K562 (cell line): Measurements from ENCODE around the gene C3AR1.
"Not testable (repeated sequence)": the region's sequence is repeated elsewhere in the genome, so short reads cannot be mapped to it uniquely, and the experiment has no call there.

ENCODE experiments used
- BRCA1 ChIP-seq, 2 experiments: fragments of 450-650 bp in 1 of 2; sonication (generic) in 1 of 2; formaldehyde crosslinking in 1 of 2; IDR thresholded peaks; 2 replicates each; pipeline versions ENCODE4 v1.5.0 to v1.6.1; 2017 to 2020; ENCODE audit warnings: mild to moderate bottlenecking in 1 of 2, missing genetic modification reagents in 1 of 2
- DNMT1 ChIP-seq: fragments of 450-650 bp; IDR thresholded peaks from 2 replicates; pipeline ENCODE4 v1.6.1; 2016; ENCODE audit warnings: antibody characterized with exemption, mild to moderate bottlenecking
- ETV6 ChIP-seq, 3 experiments: fragments of 150-350 bp in 1 of 3; sonication (generic) in 1 of 3; formaldehyde crosslinking in 1 of 3; IDR thresholded peaks; 2 replicates each; pipeline versions ENCODE4 v1.6.1 to v1.8.0; 2014 to 2022; ENCODE audit warnings: borderline replicate concordance in 2 of 3, low read depth in 2 of 3, antibody characterized with exemption in 1 of 3, low read length in 1 of 3, mild to moderate bottlenecking in 1 of 3, missing genetic modification reagents in 1 of 3
- GATA2 ChIP-seq: sonication (generic); formaldehyde crosslinking; IDR thresholded peaks from 2 replicates; pipeline ENCODE4 v1.4.0; 2020; ENCODE audit warnings: mild to moderate bottlenecking, missing genetic modification reagents
- NR2C2 ChIP-seq, 2 experiments: fragments of 200-800 bp in 1 of 2; sonication (Bioruptor generic) in 1 of 2; sonication (generic) in 1 of 2; formaldehyde crosslinking in 1 of 2; IDR thresholded peaks; 2 replicates each; pipeline versions ENCODE4 v1.6.1 to v1.8.0; 2016 to 2022; ENCODE audit warnings: mild to moderate bottlenecking in 1 of 2, missing compliant biosample characterization in 1 of 2, missing genetic modification characterization in 1 of 2, missing genetic modification reagents in 1 of 2
- ZNF324 ChIP-seq: fragments of 250-450 bp; sonication (Bioruptor Pico); IDR thresholded peaks from 2 replicates; pipeline ENCODE4 v1.4.0; 2020; ENCODE audit warnings: mild to moderate bottlenecking
- TF ChIP-seq, protein P1 (sequence below), 2 experiments: fragments of 450-650 bp; formaldehyde crosslinking in 1 of 2; IDR thresholded peaks; 2 replicates each; pipeline versions ENCODE4 v1.4.0 to v1.6.1; 2014 to 2020; ENCODE audit warnings: mild to moderate bottlenecking in 2 of 2, borderline replicate concordance in 1 of 2, low read depth in 1 of 2
- TF ChIP-seq, protein P2 (sequence below): fragments of 250-450 bp; sonication (Bioruptor Pico); IDR thresholded peaks from 2 replicates; pipeline ENCODE4 v1.5.0; 2021
- TF ChIP-seq, protein P3 (sequence below): sonication (generic); formaldehyde crosslinking; IDR thresholded peaks from 2 replicates; pipeline ENCODE4 v1.5.0; 2020; ENCODE audit warnings: missing genetic modification reagents
- TF ChIP-seq, protein P4 (sequence below): sonication (generic); formaldehyde crosslinking; IDR thresholded peaks from 2 replicates; pipeline ENCODE4 v1.8.1; 2023; ENCODE audit warnings: mild to moderate bottlenecking, missing genetic modification reagents
- TF ChIP-seq, protein P5 (sequence below), 3 experiments: IDR thresholded peaks in 2 of 3; conservative IDR thresholded peaks in 1 of 3; 2 replicates each; pipeline ENCODE4 v1.5.1; 2011 to 2012; ENCODE audit warnings: low read length in 3 of 3, mild to moderate bottlenecking in 3 of 3, control low read depth in 2 of 3, improper control_type of control experiment in 1 of 3, inconsistent platforms in 1 of 3, low read depth in 1 of 3, mixed read lengths in 1 of 3, moderate library complexity in 1 of 3; ENCODE audit not compliant: insufficient read depth in 2 of 3
- TF ChIP-seq, protein P6 (sequence below), 3 experiments: fragments of 200-800 bp in 1 of 3; sonication (Bioruptor generic) in 1 of 3; sonication (generic) in 1 of 3; formaldehyde crosslinking in 1 of 3; IDR thresholded peaks; 2 replicates each; pipeline versions ENCODE4 v1.6.1 to v1.8.0; 2016 to 2022; ENCODE audit warnings: mild to moderate bottlenecking in 2 of 3, missing compliant biosample characterization in 2 of 3, missing genetic modification characterization in 2 of 3, missing genetic modification reagents in 1 of 3

DNA sequence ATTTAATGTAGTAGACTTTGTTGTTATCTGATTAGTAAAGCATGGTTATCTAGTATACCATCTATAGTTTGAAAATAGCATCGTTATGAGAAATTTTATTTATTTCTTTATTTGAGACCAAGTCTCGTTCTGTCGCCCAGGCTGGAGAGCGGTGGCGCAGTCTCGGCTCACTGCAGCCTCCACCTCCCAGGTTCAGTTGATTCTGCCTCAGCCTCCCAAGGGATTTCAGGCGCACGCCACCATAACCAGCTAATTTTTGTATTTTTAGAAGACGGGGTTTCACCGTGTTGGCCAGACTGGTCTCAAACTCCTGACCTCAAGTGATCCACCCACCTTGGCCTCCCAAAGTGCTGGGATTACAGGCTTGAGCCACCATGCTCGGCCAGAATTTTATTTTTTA is 23.1 kb upstream of the C3AR1 start:
- TF ChIP-seq DNMT1; NR2C2 (CRISPR knock-in tag; IDR thresholded peaks at IDR 0.05); NR2C2 (tag; IDR thresholded peaks at IDR 0.05); ZNF324 (CRISPR knock-in tag); BRCA1 (IDR thresholded peaks at IDR 0.05); BRCA1 (CRISPR knock-in tag; IDR thresholded peaks at IDR 0.05); GATA2 (CRISPR knock-in tag); ETV6 (IDR thresholded peaks at IDR 0.05; ENCODE audit: borderline replicate concordance in 1 of 2, low read depth in 2 of 2, low read length in 1 of 2); ETV6 (CRISPR knock-in tag; IDR thresholded peaks at IDR 0.05; ENCODE audit: borderline replicate concordance): not testable (repeated sequence)
- TF ChIP-seq, protein P1, sequence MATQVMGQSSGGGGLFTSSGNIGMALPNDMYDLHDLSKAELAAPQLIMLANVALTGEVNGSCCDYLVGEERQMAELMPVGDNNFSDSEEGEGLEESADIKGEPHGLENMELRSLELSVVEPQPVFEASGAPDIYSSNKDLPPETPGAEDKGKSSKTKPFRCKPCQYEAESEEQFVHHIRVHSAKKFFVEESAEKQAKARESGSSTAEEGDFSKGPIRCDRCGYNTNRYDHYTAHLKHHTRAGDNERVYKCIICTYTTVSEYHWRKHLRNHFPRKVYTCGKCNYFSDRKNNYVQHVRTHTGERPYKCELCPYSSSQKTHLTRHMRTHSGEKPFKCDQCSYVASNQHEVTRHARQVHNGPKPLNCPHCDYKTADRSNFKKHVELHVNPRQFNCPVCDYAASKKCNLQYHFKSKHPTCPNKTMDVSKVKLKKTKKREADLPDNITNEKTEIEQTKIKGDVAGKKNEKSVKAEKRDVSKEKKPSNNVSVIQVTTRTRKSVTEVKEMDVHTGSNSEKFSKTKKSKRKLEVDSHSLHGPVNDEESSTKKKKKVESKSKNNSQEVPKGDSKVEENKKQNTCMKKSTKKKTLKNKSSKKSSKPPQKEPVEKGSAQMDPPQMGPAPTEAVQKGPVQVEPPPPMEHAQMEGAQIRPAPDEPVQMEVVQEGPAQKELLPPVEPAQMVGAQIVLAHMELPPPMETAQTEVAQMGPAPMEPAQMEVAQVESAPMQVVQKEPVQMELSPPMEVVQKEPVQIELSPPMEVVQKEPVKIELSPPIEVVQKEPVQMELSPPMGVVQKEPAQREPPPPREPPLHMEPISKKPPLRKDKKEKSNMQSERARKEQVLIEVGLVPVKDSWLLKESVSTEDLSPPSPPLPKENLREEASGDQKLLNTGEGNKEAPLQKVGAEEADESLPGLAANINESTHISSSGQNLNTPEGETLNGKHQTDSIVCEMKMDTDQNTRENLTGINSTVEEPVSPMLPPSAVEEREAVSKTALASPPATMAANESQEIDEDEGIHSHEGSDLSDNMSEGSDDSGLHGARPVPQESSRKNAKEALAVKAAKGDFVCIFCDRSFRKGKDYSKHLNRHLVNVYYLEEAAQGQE (IDR thresholded peaks at IDR 0.05; ENCODE audit: borderline replicate concordance) = not testable (repeated sequence)
- TF ChIP-seq, protein P1 (CRISPR knock-in tag; IDR thresholded peaks at IDR 0.05; ENCODE audit: low read depth) = not testable (repeated sequence)
- TF ChIP-seq, protein P2, sequence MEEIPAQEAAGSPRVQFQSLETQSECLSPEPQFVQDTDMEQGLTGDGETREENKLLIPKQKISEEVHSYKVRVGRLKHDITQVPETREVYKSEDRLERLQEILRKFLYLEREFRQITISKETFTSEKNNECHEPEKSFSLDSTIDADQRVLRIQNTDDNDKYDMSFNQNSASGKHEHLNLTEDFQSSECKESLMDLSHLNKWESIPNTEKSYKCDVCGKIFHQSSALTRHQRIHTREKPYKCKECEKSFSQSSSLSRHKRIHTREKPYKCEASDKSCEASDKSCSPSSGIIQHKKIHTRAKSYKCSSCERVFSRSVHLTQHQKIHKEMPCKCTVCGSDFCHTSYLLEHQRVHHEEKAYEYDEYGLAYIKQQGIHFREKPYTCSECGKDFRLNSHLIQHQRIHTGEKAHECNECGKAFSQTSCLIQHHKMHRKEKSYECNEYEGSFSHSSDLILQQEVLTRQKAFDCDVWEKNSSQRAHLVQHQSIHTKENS (CRISPR knock-in tag) = not testable (repeated sequence)
- TF ChIP-seq, protein P3, sequence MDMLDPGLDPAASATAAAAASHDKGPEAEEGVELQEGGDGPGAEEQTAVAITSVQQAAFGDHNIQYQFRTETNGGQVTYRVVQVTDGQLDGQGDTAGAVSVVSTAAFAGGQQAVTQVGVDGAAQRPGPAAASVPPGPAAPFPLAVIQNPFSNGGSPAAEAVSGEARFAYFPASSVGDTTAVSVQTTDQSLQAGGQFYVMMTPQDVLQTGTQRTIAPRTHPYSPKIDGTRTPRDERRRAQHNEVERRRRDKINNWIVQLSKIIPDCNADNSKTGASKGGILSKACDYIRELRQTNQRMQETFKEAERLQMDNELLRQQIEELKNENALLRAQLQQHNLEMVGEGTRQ (CRISPR knock-in tag) = not testable (repeated sequence)
- TF ChIP-seq, protein P4, sequence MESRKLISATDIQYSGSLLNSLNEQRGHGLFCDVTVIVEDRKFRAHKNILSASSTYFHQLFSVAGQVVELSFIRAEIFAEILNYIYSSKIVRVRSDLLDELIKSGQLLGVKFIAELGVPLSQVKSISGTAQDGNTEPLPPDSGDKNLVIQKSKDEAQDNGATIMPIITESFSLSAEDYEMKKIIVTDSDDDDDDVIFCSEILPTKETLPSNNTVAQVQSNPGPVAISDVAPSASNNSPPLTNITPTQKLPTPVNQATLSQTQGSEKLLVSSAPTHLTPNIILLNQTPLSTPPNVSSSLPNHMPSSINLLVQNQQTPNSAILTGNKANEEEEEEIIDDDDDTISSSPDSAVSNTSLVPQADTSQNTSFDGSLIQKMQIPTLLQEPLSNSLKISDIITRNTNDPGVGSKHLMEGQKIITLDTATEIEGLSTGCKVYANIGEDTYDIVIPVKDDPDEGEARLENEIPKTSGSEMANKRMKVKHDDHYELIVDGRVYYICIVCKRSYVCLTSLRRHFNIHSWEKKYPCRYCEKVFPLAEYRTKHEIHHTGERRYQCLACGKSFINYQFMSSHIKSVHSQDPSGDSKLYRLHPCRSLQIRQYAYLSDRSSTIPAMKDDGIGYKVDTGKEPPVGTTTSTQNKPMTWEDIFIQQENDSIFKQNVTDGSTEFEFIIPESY (CRISPR knock-in tag) = not testable (repeated sequence)
- TF ChIP-seq, protein P5, sequence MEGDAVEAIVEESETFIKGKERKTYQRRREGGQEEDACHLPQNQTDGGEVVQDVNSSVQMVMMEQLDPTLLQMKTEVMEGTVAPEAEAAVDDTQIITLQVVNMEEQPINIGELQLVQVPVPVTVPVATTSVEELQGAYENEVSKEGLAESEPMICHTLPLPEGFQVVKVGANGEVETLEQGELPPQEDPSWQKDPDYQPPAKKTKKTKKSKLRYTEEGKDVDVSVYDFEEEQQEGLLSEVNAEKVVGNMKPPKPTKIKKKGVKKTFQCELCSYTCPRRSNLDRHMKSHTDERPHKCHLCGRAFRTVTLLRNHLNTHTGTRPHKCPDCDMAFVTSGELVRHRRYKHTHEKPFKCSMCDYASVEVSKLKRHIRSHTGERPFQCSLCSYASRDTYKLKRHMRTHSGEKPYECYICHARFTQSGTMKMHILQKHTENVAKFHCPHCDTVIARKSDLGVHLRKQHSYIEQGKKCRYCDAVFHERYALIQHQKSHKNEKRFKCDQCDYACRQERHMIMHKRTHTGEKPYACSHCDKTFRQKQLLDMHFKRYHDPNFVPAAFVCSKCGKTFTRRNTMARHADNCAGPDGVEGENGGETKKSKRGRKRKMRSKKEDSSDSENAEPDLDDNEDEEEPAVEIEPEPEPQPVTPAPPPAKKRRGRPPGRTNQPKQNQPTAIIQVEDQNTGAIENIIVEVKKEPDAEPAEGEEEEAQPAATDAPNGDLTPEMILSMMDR (IDR thresholded peaks at IDR 0.05 in 2 of 3, conservative IDR thresholded peaks at IDR 0.05 in 1 of 3; ENCODE audit: insufficient read depth in 2 of 3, low read depth in 1 of 3, low read length in 3 of 3) = not testable (repeated sequence)
- TF ChIP-seq, protein P6, sequence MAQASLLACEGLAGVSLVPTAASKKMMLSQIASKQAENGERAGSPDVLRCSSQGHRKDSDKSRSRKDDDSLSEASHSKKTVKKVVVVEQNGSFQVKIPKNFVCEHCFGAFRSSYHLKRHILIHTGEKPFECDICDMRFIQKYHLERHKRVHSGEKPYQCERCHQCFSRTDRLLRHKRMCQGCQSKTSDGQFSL (CRISPR knock-in tag; IDR thresholded peaks at IDR 0.05) = not testable (repeated sequence)
- TF ChIP-seq, protein P6 (tag; IDR thresholded peaks at IDR 0.05) = not testable (repeated sequence)
